ENCODE measurements around the gene SPPL2C.

The SPPL2C gene

GRCh38 chr17:45825792-45826191 is 18.9 kb upstream of the SPPL2C start:
- no peak for ATAC-seq
- TF ChIP-seq, protein P1, sequence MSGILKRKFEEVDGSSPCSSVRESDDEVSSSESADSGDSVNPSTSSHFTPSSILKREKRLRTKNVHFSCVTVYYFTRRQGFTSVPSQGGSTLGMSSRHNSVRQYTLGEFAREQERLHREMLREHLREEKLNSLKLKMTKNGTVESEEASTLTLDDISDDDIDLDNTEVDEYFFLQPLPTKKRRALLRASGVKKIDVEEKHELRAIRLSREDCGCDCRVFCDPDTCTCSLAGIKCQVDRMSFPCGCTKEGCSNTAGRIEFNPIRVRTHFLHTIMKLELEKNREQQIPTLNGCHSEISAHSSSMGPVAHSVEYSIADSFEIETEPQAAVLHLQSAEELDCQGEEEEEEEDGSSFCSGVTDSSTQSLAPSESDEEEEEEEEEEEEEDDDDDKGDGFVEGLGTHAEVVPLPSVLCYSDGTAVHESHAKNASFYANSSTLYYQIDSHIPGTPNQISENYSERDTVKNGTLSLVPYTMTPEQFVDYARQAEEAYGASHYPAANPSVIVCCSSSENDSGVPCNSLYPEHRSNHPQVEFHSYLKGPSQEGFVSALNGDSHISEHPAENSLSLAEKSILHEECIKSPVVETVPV (CRISPR knock-in tag; IDR thresholded peaks at IDR 0.05): no peak
- TF ChIP-seq RARB (CRISPR knock-in tag; IDR thresholded peaks at IDR 0.05): no peak
- no peak for TF ChIP-seq TCF4 (CRISPR knock-in tag; IDR thresholded peaks at IDR 0.05; ENCODE audit: borderline replicate concordance)
- TF ChIP-seq ZFP30 (CRISPR knock-in tag; IDR thresholded peaks at IDR 0.05): no peak
- no peak for TF ChIP-seq PPARA (CRISPR knock-in tag; IDR thresholded peaks at IDR 0.05; ENCODE audit: borderline replicate concordance)
- no peak for TF ChIP-seq OSR1 (CRISPR knock-in tag; IDR thresholded peaks at IDR 0.05)
- TF ChIP-seq ESRRG (CRISPR knock-in tag; IDR thresholded peaks at IDR 0.05): no peak
- no peak for TF ChIP-seq ARNTL (CRISPR knock-in tag; IDR thresholded peaks at IDR 0.05; ENCODE audit: borderline replicate concordance, low read depth)
- no peak for TF ChIP-seq ZFP3 (CRISPR knock-in tag; IDR thresholded peaks at IDR 0.05)
- TF ChIP-seq TOX (CRISPR knock-in tag; IDR thresholded peaks at IDR 0.05; ENCODE audit: borderline replicate concordance): no peak
- TF ChIP-seq ZC3H10 (CRISPR knock-in tag; IDR thresholded peaks at IDR 0.05): no peak
- TF ChIP-seq, protein P2, sequence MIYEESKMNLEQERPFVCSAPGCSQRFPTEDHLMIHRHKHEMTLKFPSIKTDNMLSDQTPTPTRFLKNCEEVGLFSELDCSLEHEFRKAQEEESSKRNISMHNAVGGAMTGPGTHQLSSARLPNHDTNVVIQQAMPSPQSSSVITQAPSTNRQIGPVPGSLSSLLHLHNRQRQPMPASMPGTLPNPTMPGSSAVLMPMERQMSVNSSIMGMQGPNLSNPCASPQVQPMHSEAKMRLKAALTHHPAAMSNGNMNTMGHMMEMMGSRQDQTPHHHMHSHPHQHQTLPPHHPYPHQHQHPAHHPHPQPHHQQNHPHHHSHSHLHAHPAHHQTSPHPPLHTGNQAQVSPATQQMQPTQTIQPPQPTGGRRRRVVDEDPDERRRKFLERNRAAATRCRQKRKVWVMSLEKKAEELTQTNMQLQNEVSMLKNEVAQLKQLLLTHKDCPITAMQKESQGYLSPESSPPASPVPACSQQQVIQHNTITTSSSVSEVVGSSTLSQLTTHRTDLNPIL (CRISPR knock-in tag; IDR thresholded peaks at IDR 0.05; ENCODE audit: low read depth): no peak
- TF ChIP-seq, protein P3, sequence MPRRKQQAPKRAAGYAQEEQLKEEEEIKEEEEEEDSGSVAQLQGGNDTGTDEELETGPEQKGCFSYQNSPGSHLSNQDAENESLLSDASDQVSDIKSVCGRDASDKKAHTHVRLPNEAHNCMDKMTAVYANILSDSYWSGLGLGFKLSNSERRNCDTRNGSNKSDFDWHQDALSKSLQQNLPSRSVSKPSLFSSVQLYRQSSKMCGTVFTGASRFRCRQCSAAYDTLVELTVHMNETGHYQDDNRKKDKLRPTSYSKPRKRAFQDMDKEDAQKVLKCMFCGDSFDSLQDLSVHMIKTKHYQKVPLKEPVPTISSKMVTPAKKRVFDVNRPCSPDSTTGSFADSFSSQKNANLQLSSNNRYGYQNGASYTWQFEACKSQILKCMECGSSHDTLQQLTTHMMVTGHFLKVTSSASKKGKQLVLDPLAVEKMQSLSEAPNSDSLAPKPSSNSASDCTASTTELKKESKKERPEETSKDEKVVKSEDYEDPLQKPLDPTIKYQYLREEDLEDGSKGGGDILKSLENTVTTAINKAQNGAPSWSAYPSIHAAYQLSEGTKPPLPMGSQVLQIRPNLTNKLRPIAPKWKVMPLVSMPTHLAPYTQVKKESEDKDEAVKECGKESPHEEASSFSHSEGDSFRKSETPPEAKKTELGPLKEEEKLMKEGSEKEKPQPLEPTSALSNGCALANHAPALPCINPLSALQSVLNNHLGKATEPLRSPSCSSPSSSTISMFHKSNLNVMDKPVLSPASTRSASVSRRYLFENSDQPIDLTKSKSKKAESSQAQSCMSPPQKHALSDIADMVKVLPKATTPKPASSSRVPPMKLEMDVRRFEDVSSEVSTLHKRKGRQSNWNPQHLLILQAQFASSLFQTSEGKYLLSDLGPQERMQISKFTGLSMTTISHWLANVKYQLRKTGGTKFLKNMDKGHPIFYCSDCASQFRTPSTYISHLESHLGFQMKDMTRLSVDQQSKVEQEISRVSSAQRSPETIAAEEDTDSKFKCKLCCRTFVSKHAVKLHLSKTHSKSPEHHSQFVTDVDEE (CRISPR knock-in tag; IDR thresholded peaks at IDR 0.05): no peak
- no peak for TF ChIP-seq BACH2 (CRISPR knock-in tag; IDR thresholded peaks at IDR 0.05; ENCODE audit: borderline replicate concordance)
- TF ChIP-seq SNAI2 (CRISPR knock-in tag; IDR thresholded peaks at IDR 0.05): no peak
- TF ChIP-seq POU6F1 (CRISPR knock-in tag; IDR thresholded peaks at IDR 0.05; ENCODE audit: borderline replicate concordance, low read depth): no peak
- no peak for TF ChIP-seq ZNF8 (CRISPR knock-in tag; IDR thresholded peaks at IDR 0.05)

DNA sequence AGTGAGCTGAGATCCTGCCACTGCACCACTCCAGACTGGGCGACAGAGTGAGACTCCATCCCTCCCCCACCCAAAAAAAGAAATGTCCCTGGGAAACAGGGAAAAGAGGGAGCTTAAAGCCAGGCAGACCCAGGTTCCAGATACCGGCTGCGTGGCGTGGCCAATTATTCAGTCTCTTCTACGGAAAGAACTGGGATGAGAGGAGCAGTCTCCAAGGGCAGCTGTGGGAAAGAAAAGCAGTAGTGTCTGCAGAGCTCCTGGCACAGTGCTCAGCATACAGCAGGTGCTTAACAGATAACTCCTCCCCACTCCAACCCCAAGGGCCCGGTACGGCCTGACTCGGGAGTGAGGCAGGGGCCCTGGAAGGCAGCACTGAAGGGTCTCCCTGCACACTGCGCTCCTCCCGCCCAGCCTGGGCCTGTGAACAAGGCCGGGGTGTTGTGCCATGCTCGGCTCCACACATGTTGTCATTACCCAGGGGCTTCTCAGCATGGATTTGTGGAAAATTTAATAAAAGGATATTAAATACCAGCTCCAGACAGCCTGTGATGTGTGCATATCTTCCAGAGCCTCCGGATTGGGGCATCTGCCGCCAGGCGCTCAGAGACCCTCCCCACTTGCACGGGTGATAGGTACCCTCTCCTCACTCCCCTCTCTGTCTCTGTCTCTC is 17.6 kb upstream of the SPPL2C start:
- TF ChIP-seq TCF4 (CRISPR knock-in tag; IDR thresholded peaks at IDR 0.05; ENCODE audit: borderline replicate concordance) (peak; percentile 55; the same call in 1 of the 2 replicates), POU6F1 (CRISPR knock-in tag; IDR thresholded peaks at IDR 0.05; ENCODE audit: borderline replicate concordance, low read depth) (no peak)
- peak; percentile 6; the same call in 1 of the 3 replicates for ATAC-seq

GRCh38 chr17:45828171-45828570 is 16.5 kb upstream of the SPPL2C start:
- ATAC-seq: no peak
- TF ChIP-seq TCF4 (CRISPR knock-in tag; IDR thresholded peaks at IDR 0.05; ENCODE audit: borderline replicate concordance): peak; percentile 63; the same call in 1 of the 2 replicates
- TF ChIP-seq, protein P3 (CRISPR knock-in tag; IDR thresholded peaks at IDR 0.05): no peak
- no peak for TF ChIP-seq ZFP3 (CRISPR knock-in tag; IDR thresholded peaks at IDR 0.05)
- TF ChIP-seq POU6F1 (CRISPR knock-in tag; IDR thresholded peaks at IDR 0.05; ENCODE audit: borderline replicate concordance, low read depth): no peak
- no peak for TF ChIP-seq ZNF565 (CRISPR knock-in tag; conservative IDR thresholded peaks at IDR 0.05; ENCODE audit: low read depth)
